NT2/D1 (cell line): Measurements from ENCODE around the gene OTUD4.

Experiments used
- SUZ12 ChIP-seq: IDR thresholded peaks from 2 replicates; pipeline ENCODE4 v1.6.1; 2011; ENCODE audit not compliant: insufficient read length, insufficient read depth; ENCODE audit errors: extremely low read depth
- YY1 ChIP-seq: IDR thresholded peaks from 2 replicates; pipeline ENCODE4 v1.6.1; 2011; ENCODE audit not compliant: insufficient read length, insufficient read depth
- ZNF274 ChIP-seq: IDR thresholded peaks from 2 replicates; pipeline ENCODE4 v1.6.1; 2011; ENCODE audit warnings: mild to moderate bottlenecking, low read depth, low read length

GRCh38 chr4:145182222-145182621, 1.8 kb upstream of the OTUD4 start:
- TF ChIP-seq SUZ12 (no peak), ZNF274 (no peak), YY1 (no peak)
